Non-pigmented ciliary epithelial cell (primary cell): Measurements from ENCODE around the gene REEP1.

ENCODE experiments used
- DNase-seq: peaks from one replicate; pipeline ENCODE4 v3.0.0-alpha.2; 2010; ENCODE audit warnings: low read depth

The REEP1 gene

GRCh38 chr2:86305915-86306254, 31.5 kb downstream of the REEP1 start:
- DNase-seq = no peak

GRCh38 chr2:86305195-86305914, 32.1 kb downstream of the REEP1 start:
- no peak for DNase-seq

- no peak for DNase-seq
These were observed 33.0 kb downstream of the REEP1 start for GRCh38 chr2:86304416-86304815.

GRCh38 chr2:86302320-86302719, 35.1 kb downstream of the REEP1 start:
- DNase-seq = no peak

- DNase-seq = no peak
These were observed 35.7 kb downstream of the REEP1 start for GRCh38 chr2:86301711-86302202.

- no peak for DNase-seq
These were observed 36.4 kb downstream of the REEP1 start for GRCh38 chr2:86301009-86301408.

- DNase-seq = no peak
These were observed 36.9 kb downstream of the REEP1 start for GRCh38 chr2:86300496-86300895.

- no peak for DNase-seq
These were observed 38.7 kb downstream of the REEP1 start for GRCh38 chr2:86298411-86299390.

- no peak for DNase-seq
These were observed 39.9 kb downstream of the REEP1 start for GRCh38 chr2:86297382-86298147.

- no peak for DNase-seq
These were observed 40.5 kb downstream of the REEP1 start for GRCh38 chr2:86296947-86297346.

- DNase-seq = no peak
These were observed 42.4 kb downstream of the REEP1 start for GRCh38 chr2:86295066-86295465.

GRCh38 chr2:86293612-86294011, 43.8 kb downstream of the REEP1 start:
- no peak for DNase-seq

GRCh38 chr2:86292571-86293515, 44.6 kb downstream of the REEP1 start:
- no peak for DNase-seq

- no peak for DNase-seq
These were observed 46.1 kb downstream of the REEP1 start for GRCh38 chr2:86291328-86291662.

GRCh38 chr2:86290596-86291327, 46.7 kb downstream of the REEP1 start:
- DNase-seq = no peak

- no peak for DNase-seq
These were observed 50.9 kb downstream of the REEP1 start for GRCh38 chr2:86286516-86286915.

- DNase-seq = no peak
These were observed 51.4 kb downstream of the REEP1 start for GRCh38 chr2:86285981-86286380.

- DNase-seq = no peak
These were observed 51.9 kb downstream of the REEP1 start for GRCh38 chr2:86285571-86285970.

GRCh38 chr2:86284987-86285386, 52.4 kb downstream of the REEP1 start:
- DNase-seq = no peak

- DNase-seq = no peak
These were observed 53.0 kb downstream of the REEP1 start for GRCh38 chr2:86284401-86284841.
